Panc1 (cell line): Measurements from ENCODE around the gene CAVIN4. TPM values are rescaled to one million over a fixed set of nuclear protein-coding genes. Genes with fewer than 3 reads are reported as not detected.

Source experiments
- ATAC-seq: fragments of 200-7000 bp; cut with Tn5 transposase; 2 replicates; pipeline ENCODE4 v1.9.1; 2020; ENCODE audit warnings: mild to moderate bottlenecking, moderate library complexity
- BruUV-seq: library from RNA; stranded (reverse); fragments of 400-500 nt; replicated peaks from 2 replicates; lab custom pipeline; 2021; lab: Mats Ljungman, UMichigan
- CTCF ChIA-PET: fragments of 300-600 bp; sonication (Branson Sonifier 250); formaldehyde crosslinking; loops from one replicate; lab custom pipeline; 2022; ENCODE audit warnings: antibody characterized with exemption; lab: Charles Lee
- POLR2A ChIA-PET: fragments of 300-600 bp; sonication (Branson Sonifier 250); formaldehyde crosslinking; loops from one replicate; lab custom pipeline; 2022; ENCODE audit warnings: antibody characterized with exemption; lab: Charles Lee
- DNase-seq: peaks from one replicate; pipeline ENCODE4 v3.0.0-alpha.2; 2010; ENCODE audit warnings: low read depth, low spot score
- H3K27ac ChIP-seq: 2 replicates; pipeline ENCODE4 v1.5.1; 2011; ENCODE audit warnings: mild to moderate bottlenecking, low read length, inconsistent platforms
- H3K27me3 ChIP-seq: fragments of 200-500 bp; sonication (Bioruptor generic); 2 replicates; pipeline ENCODE4 v1.6.0; 2014; ENCODE audit warnings: low read length, inconsistent platforms; ENCODE audit not compliant: control insufficient read depth, insufficient read depth
- H3K36me3 ChIP-seq: fragments of 200-500 bp; sonication (Bioruptor generic); 2 replicates; pipeline ENCODE4 v1.5.1; 2014; ENCODE audit warnings: inconsistent platforms, mild to moderate bottlenecking, low read length, moderate library complexity; ENCODE audit not compliant: control insufficient read depth, insufficient read depth
- H3K4me1 ChIP-seq: 2 replicates; pipeline ENCODE4 v1.5.1; 2011; ENCODE audit warnings: inconsistent platforms, mild to moderate bottlenecking, low read length, moderate library complexity; ENCODE audit not compliant: control insufficient read depth, insufficient read depth
- H3K4me3 ChIP-seq, 2 experiments: 2 replicates each; pipeline ENCODE4 v1.5.1; 2011 to 2012; ENCODE audit warnings: low read depth in 2 of 2, low read length in 2 of 2, mild to moderate bottlenecking in 2 of 2, inconsistent platforms in 1 of 2, moderate library complexity in 1 of 2
- H3K9me3 ChIP-seq: fragments of 200-500 bp; sonication (Bioruptor generic); 2 replicates; pipeline ENCODE4 v1.5.1; 2014; ENCODE audit warnings: low read depth, mild to moderate bottlenecking, inconsistent platforms, low read length, moderate library complexity; ENCODE audit not compliant: control insufficient read depth, insufficient read depth
- CTCF ChIP-seq: fragments of 450-650 bp; IDR thresholded peaks from 2 replicates; pipeline ENCODE4 v1.5.1; 2017; ENCODE audit warnings: mild to moderate bottlenecking
- POLR2AphosphoS5 ChIP-seq: IDR thresholded peaks from 2 replicates; pipeline ENCODE4 v1.6.1; 2012; ENCODE audit warnings: mild to moderate bottlenecking, low read depth, low read length, moderate library complexity
- REST ChIP-seq, 2 experiments: IDR thresholded peaks; 2 replicates each; pipeline ENCODE4 v1.6.1; 2011 to 2012; ENCODE audit warnings: low read depth in 2 of 2, control low read depth in 1 of 2, low read length in 1 of 2, mild to moderate bottlenecking in 1 of 2, moderate library complexity in 1 of 2; ENCODE audit not compliant: insufficient read depth in 1 of 2
- SIN3A ChIP-seq: IDR thresholded peaks from 2 replicates; pipeline ENCODE4 v1.6.1; 2012; ENCODE audit warnings: low read depth, mild to moderate bottlenecking, low read length, moderate library complexity, borderline replicate concordance; ENCODE audit not compliant: insufficient read depth
- TCF7L2 ChIP-seq: IDR thresholded peaks from 2 replicates; pipeline ENCODE4 v1.6.1; 2011; ENCODE audit warnings: mild to moderate bottlenecking, low read depth, low read length, inconsistent platforms
- in situ Hi-C: cut with HindIII; loops from 2 replicates; pipeline ENCODE4 v1.10.0; 2016; ENCODE audit warnings: low sequenced_read_pairs, low pct_unique_long_range_greater_than_20kb
- intact Hi-C: fragments of 100-400 bp; cut with micrococcal nuclease; formaldehyde crosslinking; loops from one replicate; pipeline ENCODE4 v1.10.0; 2022; ENCODE audit not compliant: unreplicated experiment
- total RNA-seq: library from RNA; stranded (reverse); gene quantifications from one replicate; pipeline ENCODE4 v1.2.1, GENCODE V29; 2021; ENCODE audit not compliant: unreplicated experiment

The CAVIN4 gene
- total RNA-seq, 1 experiment from 2014 or later: 0.82 TPM

- CTCF ChIA-PET: no interaction called here
- POLR2A ChIA-PET: no interaction called here
- H3K36me3 ChIP-seq: no peaks in the 10 kb centered on the region
- no TSS peak for BruUV-seq
- intact Hi-C loops: no loop called here
- no peaks in the 10 kb centered on the region for H3K4me1 ChIP-seq
- no peak for TF ChIP-seq REST (IDR thresholded peaks at IDR 0.05; ENCODE audit: insufficient read depth in 1 of 2, low read depth in 2 of 2, low read length in 1 of 2)
- TF ChIP-seq CTCF: no peak
- TF ChIP-seq TCF7L2: no peak
- TF ChIP-seq SIN3A: no peak
- TF ChIP-seq POLR2AphosphoS5: no peak
- no peaks in the 10 kb centered on the region for H3K27me3 ChIP-seq
- no peak for DNase-seq
- no peak overlapping the region for H3K27ac ChIP-seq
- ATAC-seq: no peak
- H3K4me3 ChIP-seq: no peak overlapping the region
- H3K9me3 ChIP-seq: no peaks in the 10 kb centered on the region
- in situ Hi-C loops: no loop called here
These were observed 43.5 kb upstream of the CAVIN4 start for GRCh38 chr9:100534401-100534800.

- TF ChIP-seq REST (IDR thresholded peaks at IDR 0.05; ENCODE audit: insufficient read depth in 1 of 2, low read depth in 2 of 2, low read length in 1 of 2) (no peak), CTCF (no peak), SIN3A (no peak), POLR2AphosphoS5 (no peak), TCF7L2 (no peak)
- no peaks in the 10 kb centered on the region for H3K27me3 ChIP-seq
- in situ Hi-C loops: no loop called here
- DNase-seq: no peak
- BruUV-seq: no TSS peak
- H3K4me3 ChIP-seq: no peak overlapping the region
- no peaks in the 10 kb centered on the region for H3K36me3 ChIP-seq
- CTCF ChIA-PET: no interaction called here
- H3K27ac ChIP-seq: no peak overlapping the region
- intact Hi-C loops: no loop called here
- no peaks in the 10 kb centered on the region for H3K9me3 ChIP-seq
- no peak for ATAC-seq
- POLR2A ChIA-PET: no interaction called here
- no peaks in the 10 kb centered on the region for H3K4me1 ChIP-seq
These were observed 37.6 kb upstream of the CAVIN4 start for GRCh38 chr9:100540327-100540726.
